Esophagus muscularis mucosa (tissue), 3 donors: ENCODE data around the gene DAG1.

Source experiments
- EP300 ChIP-seq: sonication (generic); formaldehyde crosslinking; IDR thresholded peaks from one replicate; pipeline ENCODE4 v1.6.1; 2017; ENCODE audit warnings: antibody characterized with exemption
- TF ChIP-seq, protein P1 (sequence below), 3 experiments: fragments of 200-600 bp in 2 of 3; fragments of 450-650 bp in 1 of 3; sonication (generic) in 2 of 3; IDR thresholded peaks; one replicate each; pipeline ENCODE4 v1.5.1; 2017 to 2019; ENCODE audit warnings: antibody characterized with exemption in 3 of 3, mild to moderate bottlenecking in 2 of 3, moderate library complexity in 1 of 3

DNA sequence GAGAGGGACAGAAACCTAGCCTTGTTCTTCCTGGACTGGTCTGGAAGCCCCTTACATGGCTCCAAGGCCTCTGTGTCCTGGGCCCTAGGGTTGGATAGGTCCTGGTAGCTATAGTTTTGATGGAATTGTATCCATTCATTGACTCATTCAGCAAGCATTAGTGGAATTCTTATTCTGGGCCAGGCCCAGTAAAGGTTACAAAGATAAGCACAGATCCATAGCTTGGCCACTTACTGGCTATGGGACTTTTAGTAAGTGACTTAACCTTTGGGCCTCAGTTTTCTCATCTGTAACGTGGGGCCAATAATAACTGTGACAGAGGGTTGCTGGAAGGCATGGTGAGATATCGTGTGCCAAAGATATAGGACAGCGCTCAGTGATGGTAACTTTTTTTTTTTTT, 13.6 kb upstream of the DAG1 start:
- no peak for TF ChIP-seq EP300
- TF ChIP-seq, protein P1, sequence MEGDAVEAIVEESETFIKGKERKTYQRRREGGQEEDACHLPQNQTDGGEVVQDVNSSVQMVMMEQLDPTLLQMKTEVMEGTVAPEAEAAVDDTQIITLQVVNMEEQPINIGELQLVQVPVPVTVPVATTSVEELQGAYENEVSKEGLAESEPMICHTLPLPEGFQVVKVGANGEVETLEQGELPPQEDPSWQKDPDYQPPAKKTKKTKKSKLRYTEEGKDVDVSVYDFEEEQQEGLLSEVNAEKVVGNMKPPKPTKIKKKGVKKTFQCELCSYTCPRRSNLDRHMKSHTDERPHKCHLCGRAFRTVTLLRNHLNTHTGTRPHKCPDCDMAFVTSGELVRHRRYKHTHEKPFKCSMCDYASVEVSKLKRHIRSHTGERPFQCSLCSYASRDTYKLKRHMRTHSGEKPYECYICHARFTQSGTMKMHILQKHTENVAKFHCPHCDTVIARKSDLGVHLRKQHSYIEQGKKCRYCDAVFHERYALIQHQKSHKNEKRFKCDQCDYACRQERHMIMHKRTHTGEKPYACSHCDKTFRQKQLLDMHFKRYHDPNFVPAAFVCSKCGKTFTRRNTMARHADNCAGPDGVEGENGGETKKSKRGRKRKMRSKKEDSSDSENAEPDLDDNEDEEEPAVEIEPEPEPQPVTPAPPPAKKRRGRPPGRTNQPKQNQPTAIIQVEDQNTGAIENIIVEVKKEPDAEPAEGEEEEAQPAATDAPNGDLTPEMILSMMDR (IDR thresholded peaks at IDR 0.05) = no peak
